HepG2 (cell line): ENCODE measurements around the gene CCRL2. TPM values are rescaled to one million over a fixed set of nuclear protein-coding genes. Genes with fewer than 3 reads are reported as not detected.

Experiments used
- ATAC-seq: fragments of 200-7000 bp; cut with Tn5 transposase; 3 replicates; pipeline ENCODE4 v1.9.1; 2020; ENCODE audit warnings: mild to moderate bottlenecking, moderate library complexity
- BruUV-seq: library from RNA; stranded (reverse); fragments of 400-500 nt; replicated peaks from 2 replicates; lab custom pipeline; 2021; lab: Mats Ljungman, UMichigan
- CTCF ChIA-PET: fragments of 300-600 bp; formaldehyde crosslinking; extraction: SDS; loops from one replicate; lab custom pipeline; 2021; ENCODE audit warnings: low total read pairs, inconsistent platforms, low intra/inter-chr PET ratio; lab: Yijun Ruan, JAX
- POLR2A ChIA-PET: fragments of 350-600 bp; sonication (Branson Sonifier 250); formaldehyde crosslinking; loops from one replicate; lab custom pipeline; 2020; ENCODE audit warnings: antibody characterized with exemption, inconsistent platforms; lab: Yijun Ruan, JAX
- DNase-seq: peaks from one replicate; pipeline ENCODE4 v3.0.0-alpha.2; 2015; ENCODE audit warnings: low spot score
- FAIRE-seq: peaks from 3 replicates; lab custom pipeline; 2011; peaks lifted over from hg19 to GRCh38; lab: Jason Lieb, UNC
- H2AFZ ChIP-seq: one replicate; pipeline ENCODE4 v1.6.1; 2011; ENCODE audit warnings: low read length, inconsistent platforms
- H3K27ac ChIP-seq: fragments of 300-600 bp; 3 replicates; pipeline ENCODE4 v1.8.0; 2011; ENCODE audit warnings: mixed run types, mild to moderate bottlenecking, mixed read lengths, low read length, inconsistent platforms; ENCODE audit not compliant: insufficient read depth; ENCODE audit errors: extremely low read length
- H3K27me3 ChIP-seq, 2 experiments: fragments of 200-600 bp in 1 of 2; 2 replicates in 1 of 2; 3 replicates in 1 of 2; pipeline versions ENCODE4 v1.6.0 to v1.8.0; 2011; ENCODE audit warnings: low read length in 2 of 2, mild to moderate bottlenecking in 2 of 2, moderate library complexity in 2 of 2, inconsistent platforms in 1 of 2; ENCODE audit not compliant: insufficient read depth in 2 of 2, control insufficient read depth in 1 of 2
- H3K36me3 ChIP-seq, 2 experiments: fragments of 200-600 bp in 1 of 2; replicated peaks in 1 of 2; 2 replicates in 1 of 2; 3 replicates in 1 of 2; pipeline versions ENCODE4 v1.5.1 to v1.8.0; 2011; ENCODE audit warnings: low read length in 2 of 2, inconsistent platforms in 1 of 2; ENCODE audit not compliant: insufficient read depth in 2 of 2, control insufficient read depth in 1 of 2
- H3K4me1 ChIP-seq: 2 replicates; pipeline ENCODE4 v1.5.1; 2012; ENCODE audit warnings: low read length, inconsistent platforms; ENCODE audit not compliant: insufficient read depth
- H3K4me2 ChIP-seq: 2 replicates; pipeline ENCODE4 v1.6.0; 2011; ENCODE audit warnings: low read depth, low read length, inconsistent platforms
- H3K4me3 ChIP-seq, 3 experiments: fragments of 200-600 bp in 1 of 3; sonication (generic), shearing (Covaris generic) in 1 of 3; replicated peaks in 1 of 3; 2 replicates each; pipeline ENCODE4 v1.5.1; 2011 to 2016; ENCODE audit warnings: low read length in 3 of 3, inconsistent platforms in 2 of 3, low read depth in 2 of 3, mild to moderate bottlenecking in 2 of 3, control low read depth in 1 of 3, mixed read lengths in 1 of 3; ENCODE audit not compliant: insufficient read depth in 1 of 3
- H3K79me2 ChIP-seq: one replicate; pipeline ENCODE4 v1.6.1; 2011; ENCODE audit warnings: low read length, inconsistent platforms; ENCODE audit not compliant: insufficient read depth
- H3K9ac ChIP-seq: 2 replicates; pipeline ENCODE4 v1.6.0; 2011; ENCODE audit warnings: mild to moderate bottlenecking, low read depth, low read length, inconsistent platforms; ENCODE audit not compliant: insufficient read depth
- H3K9me3 ChIP-seq: 2 replicates; pipeline ENCODE4 v1.5.1; 2012; ENCODE audit warnings: mild to moderate bottlenecking, low read length
- H4K20me1 ChIP-seq: 2 replicates; pipeline ENCODE4 v1.6.0; 2011; ENCODE audit warnings: inconsistent platforms, mild to moderate bottlenecking, low read length, moderate library complexity; ENCODE audit not compliant: insufficient read depth
- ATF7 ChIP-seq, 2 experiments: fragments of 450-650 bp in 1 of 2; sonication (generic) in 1 of 2; formaldehyde crosslinking in 1 of 2; IDR thresholded peaks; 2 replicates each; pipeline versions ENCODE4 v1.4.0 to v1.6.1; 2016 to 2020; ENCODE audit warnings: antibody characterized with exemption in 1 of 2, mild to moderate bottlenecking in 1 of 2, missing genetic modification reagents in 1 of 2
- SNRNP70 ChIP-seq: fragments of 200-400 bp; formaldehyde crosslinking; IDR thresholded peaks from 2 replicates; pipeline ENCODE4 v1.6.1; 2017; ENCODE audit warnings: mild to moderate bottlenecking, low read depth, low read length, moderate library complexity
- SP140L ChIP-seq: sonication (generic); formaldehyde crosslinking; IDR thresholded peaks from 2 replicates; pipeline ENCODE4 v1.4.0; 2020; ENCODE audit warnings: missing genetic modification reagents, borderline replicate concordance
- TFDP2 ChIP-seq: sonication (generic); formaldehyde crosslinking; IDR thresholded peaks from 2 replicates; pipeline ENCODE4 v1.4.0; 2020; ENCODE audit warnings: missing genetic modification reagents
- ZBTB20 ChIP-seq: sonication (generic); formaldehyde crosslinking; IDR thresholded peaks from 2 replicates; pipeline ENCODE4 v1.8.1; 2023; ENCODE audit warnings: missing genetic modification reagents, low read depth, mild to moderate bottlenecking, borderline replicate concordance
- ZBTB43 ChIP-seq: sonication (generic); formaldehyde crosslinking; conservative IDR thresholded peaks from 2 replicates; pipeline ENCODE4 v1.4.0; 2020; ENCODE audit warnings: missing genetic modification reagents
- ZNF101 ChIP-seq: sonication (generic); formaldehyde crosslinking; IDR thresholded peaks from 2 replicates; pipeline ENCODE4 v1.4.0; 2020; ENCODE audit warnings: mild to moderate bottlenecking, low read depth, missing genetic modification reagents, borderline replicate concordance
- ZNF232 ChIP-seq: sonication (generic); formaldehyde crosslinking; IDR thresholded peaks from 2 replicates; pipeline ENCODE4 v1.4.0; 2020; ENCODE audit warnings: missing genetic modification reagents, borderline replicate concordance
- ZNF547 ChIP-seq: sonication (generic); formaldehyde crosslinking; IDR thresholded peaks from 2 replicates; pipeline ENCODE4 v1.5.1; 2020; ENCODE audit warnings: mild to moderate bottlenecking, missing genetic modification reagents
- ZNF569 ChIP-seq: sonication (generic); formaldehyde crosslinking; IDR thresholded peaks from 2 replicates; pipeline ENCODE4 v1.5.0; 2020; ENCODE audit warnings: mild to moderate bottlenecking, missing genetic modification reagents, moderate library complexity, borderline replicate concordance
- ZSCAN29 ChIP-seq: sonication (generic); formaldehyde crosslinking; conservative IDR thresholded peaks from 2 replicates; pipeline ENCODE4 v1.4.0; 2020; ENCODE audit warnings: mild to moderate bottlenecking, missing genetic modification reagents
- WGBS: methylation state at CpG from one replicate; pipeline ENCODE4 v1.1.6; 2017; ENCODE audit warnings: low lambda C conversion rate; 5-methylcytosine and 5-hydroxymethylcytosine counted together
- in situ Hi-C: cut with HindIII; loops from 2 replicates; pipeline ENCODE4 v1.10.0; 2017; ENCODE audit warnings: low pct_unique_long_range_greater_than_20kb; ENCODE audit not compliant: extremely low pct_ligation_motif_present
- intact Hi-C: fragments of 100-400 bp; cut with micrococcal nuclease; formaldehyde crosslinking; loops from one replicate; pipeline ENCODE4 v1.10.0; 2022; ENCODE audit not compliant: unreplicated experiment
- polyA plus RNA-seq, 8 experiments: library from polyadenylated mRNA; depleted of rRNA in 3 of 8; stranded (reverse) in 7 of 8; unstranded in 1 of 8; fragments of >200 nt; fragmentation: Illumina TruSeq in 4 of 8; extraction: Trizol in 4 of 8; gene quantifications; 2 replicates each; pipeline versions ENCODE4 v1.2.1 to v1.2.3, GENCODE V29; 2011 to 2016; ENCODE audit warnings: low read depth in 4 of 8, missing spikeins in 1 of 8, mixed read lengths in 1 of 8; ENCODE audit not compliant: insufficient read depth in 1 of 8
- total RNA-seq, 5 experiments: library from RNA; depleted of rRNA; stranded (reverse); fragments of >200 nt; fragmentation: Illumina TruSeq; extraction: Trizol; gene quantifications; 2 replicates each; pipeline ENCODE4 v1.2.3, GENCODE V29; 2016; ENCODE audit warnings: low read depth in 1 of 5
- TF ChIP-seq, protein P1 (sequence below): sonication (generic); formaldehyde crosslinking; IDR thresholded peaks from 2 replicates; pipeline ENCODE4; 2020; ENCODE audit warnings: missing genetic modification reagents, mild to moderate bottlenecking, borderline replicate concordance

The CCRL2 gene
- total and polyA plus RNA-seq, 2 of the 13 experiments (the other 11 are each of a cell fraction or from before 2014, with no cell fraction given), result not detected

GRCh38 chr3:46416811-46417510 lies 9.9 kb downstream of the CCRL2 start:
- POLR2A ChIA-PET, result no interaction called here
- CTCF ChIA-PET, result no interaction called here
- no peak overlapping the region for H3K4me3 ChIP-seq
- DNase-seq (no peak), FAIRE-seq (no peak), ATAC-seq (no peak)
- peaks cover 1 to 5% of the 10 kb centered on the region in 2 experiments; a peak in 2 of 5 replicates for H3K27me3 ChIP-seq
- no peak overlapping the region for H3K4me2 ChIP-seq
- no peaks in the 10 kb centered on the region for H3K9me3 ChIP-seq
- WGBS, result 19% methylated on average over 7 of the region's 7 CpGs
- no TSS peak for BruUV-seq
- H3K36me3 ChIP-seq, result no peaks in the 10 kb centered on the region
- TF ChIP-seq ZBTB20 (CRISPR knock-in tag) (no peak), ZNF547 (CRISPR knock-in tag) (no peak), ZSCAN29 (CRISPR knock-in tag) (no peak), TFDP2 (CRISPR knock-in tag) (no peak), SP140L (CRISPR knock-in tag) (no peak), SNRNP70 (no peak), ATF7 (IDR thresholded peaks at IDR 0.05) (no peak), ATF7 (CRISPR knock-in tag; IDR thresholded peaks at IDR 0.05) (no peak), ZNF232 (no peak), ZBTB43 (CRISPR knock-in tag) (no peak), ZNF569 (no peak), ZNF101 (CRISPR knock-in tag) (no peak)
- TF ChIP-seq, protein P1, sequence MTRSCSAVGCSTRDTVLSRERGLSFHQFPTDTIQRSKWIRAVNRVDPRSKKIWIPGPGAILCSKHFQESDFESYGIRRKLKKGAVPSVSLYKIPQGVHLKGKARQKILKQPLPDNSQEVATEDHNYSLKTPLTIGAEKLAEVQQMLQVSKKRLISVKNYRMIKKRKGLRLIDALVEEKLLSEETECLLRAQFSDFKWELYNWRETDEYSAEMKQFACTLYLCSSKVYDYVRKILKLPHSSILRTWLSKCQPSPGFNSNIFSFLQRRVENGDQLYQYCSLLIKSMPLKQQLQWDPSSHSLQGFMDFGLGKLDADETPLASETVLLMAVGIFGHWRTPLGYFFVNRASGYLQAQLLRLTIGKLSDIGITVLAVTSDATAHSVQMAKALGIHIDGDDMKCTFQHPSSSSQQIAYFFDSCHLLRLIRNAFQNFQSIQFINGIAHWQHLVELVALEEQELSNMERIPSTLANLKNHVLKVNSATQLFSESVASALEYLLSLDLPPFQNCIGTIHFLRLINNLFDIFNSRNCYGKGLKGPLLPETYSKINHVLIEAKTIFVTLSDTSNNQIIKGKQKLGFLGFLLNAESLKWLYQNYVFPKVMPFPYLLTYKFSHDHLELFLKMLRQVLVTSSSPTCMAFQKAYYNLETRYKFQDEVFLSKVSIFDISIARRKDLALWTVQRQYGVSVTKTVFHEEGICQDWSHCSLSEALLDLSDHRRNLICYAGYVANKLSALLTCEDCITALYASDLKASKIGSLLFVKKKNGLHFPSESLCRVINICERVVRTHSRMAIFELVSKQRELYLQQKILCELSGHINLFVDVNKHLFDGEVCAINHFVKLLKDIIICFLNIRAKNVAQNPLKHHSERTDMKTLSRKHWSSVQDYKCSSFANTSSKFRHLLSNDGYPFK (CRISPR knock-in tag), result no peak
- H3K79me2 ChIP-seq, result no peaks in the 10 kb centered on the region
- no peak overlapping the region for H2AFZ ChIP-seq
- in situ Hi-C loops, result no loop called here
- intact Hi-C loops, result no loop called here
- no peaks in the 10 kb centered on the region for H4K20me1 ChIP-seq
- H3K27ac ChIP-seq, result no peak overlapping the region
- no peak overlapping the region for H3K9ac ChIP-seq
- no peaks in the 10 kb centered on the region for H3K4me1 ChIP-seq
